HepG2 (cell line): ENCODE results near the gene WSB1. TPM values are rescaled to one million over a fixed set of nuclear protein-coding genes. Genes with fewer than 3 reads are reported as not detected.

Source experiments
- ATAC-seq: fragments of 200-7000 bp; cut with Tn5 transposase; 3 replicates; pipeline ENCODE4 v1.9.1; 2020; ENCODE audit warnings: mild to moderate bottlenecking, moderate library complexity
- BruUV-seq: library from RNA; stranded (reverse); fragments of 400-500 nt; replicated peaks from 2 replicates; lab custom pipeline; 2021; lab: Mats Ljungman, UMichigan
- CTCF ChIA-PET: fragments of 300-600 bp; formaldehyde crosslinking; extraction: SDS; loops from one replicate; lab custom pipeline; 2021; ENCODE audit warnings: low total read pairs, inconsistent platforms, low intra/inter-chr PET ratio; lab: Yijun Ruan, JAX
- POLR2A ChIA-PET: fragments of 350-600 bp; sonication (Branson Sonifier 250); formaldehyde crosslinking; loops from one replicate; lab custom pipeline; 2020; ENCODE audit warnings: antibody characterized with exemption, inconsistent platforms; lab: Yijun Ruan, JAX
- DNase-seq: peaks from one replicate; pipeline ENCODE4 v3.0.0-alpha.2; 2015; ENCODE audit warnings: low spot score
- FAIRE-seq: peaks from 3 replicates; lab custom pipeline; 2011; peaks lifted over from hg19 to GRCh38; lab: Jason Lieb, UNC
- H2AFZ ChIP-seq: one replicate; pipeline ENCODE4 v1.6.1; 2011; ENCODE audit warnings: low read length, inconsistent platforms
- H3K27ac ChIP-seq: fragments of 300-600 bp; 3 replicates; pipeline ENCODE4 v1.8.0; 2011; ENCODE audit warnings: mixed run types, mild to moderate bottlenecking, mixed read lengths, low read length, inconsistent platforms; ENCODE audit not compliant: insufficient read depth; ENCODE audit errors: extremely low read length
- H3K27me3 ChIP-seq, 2 experiments: fragments of 200-600 bp in 1 of 2; 2 replicates in 1 of 2; 3 replicates in 1 of 2; pipeline versions ENCODE4 v1.6.0 to v1.8.0; 2011; ENCODE audit warnings: low read length in 2 of 2, mild to moderate bottlenecking in 2 of 2, moderate library complexity in 2 of 2, inconsistent platforms in 1 of 2; ENCODE audit not compliant: insufficient read depth in 2 of 2, control insufficient read depth in 1 of 2
- H3K36me3 ChIP-seq, 2 experiments: fragments of 200-600 bp in 1 of 2; replicated peaks in 1 of 2; 2 replicates in 1 of 2; 3 replicates in 1 of 2; pipeline versions ENCODE4 v1.5.1 to v1.8.0; 2011; ENCODE audit warnings: low read length in 2 of 2, inconsistent platforms in 1 of 2; ENCODE audit not compliant: insufficient read depth in 2 of 2, control insufficient read depth in 1 of 2
- H3K4me1 ChIP-seq: 2 replicates; pipeline ENCODE4 v1.5.1; 2012; ENCODE audit warnings: low read length, inconsistent platforms; ENCODE audit not compliant: insufficient read depth
- H3K4me2 ChIP-seq: 2 replicates; pipeline ENCODE4 v1.6.0; 2011; ENCODE audit warnings: low read depth, low read length, inconsistent platforms
- H3K4me3 ChIP-seq, 3 experiments: fragments of 200-600 bp in 1 of 3; sonication (generic), shearing (Covaris generic) in 1 of 3; replicated peaks in 1 of 3; 2 replicates each; pipeline ENCODE4 v1.5.1; 2011 to 2016; ENCODE audit warnings: low read length in 3 of 3, inconsistent platforms in 2 of 3, low read depth in 2 of 3, mild to moderate bottlenecking in 2 of 3, control low read depth in 1 of 3, mixed read lengths in 1 of 3; ENCODE audit not compliant: insufficient read depth in 1 of 3
- H3K79me2 ChIP-seq: one replicate; pipeline ENCODE4 v1.6.1; 2011; ENCODE audit warnings: low read length, inconsistent platforms; ENCODE audit not compliant: insufficient read depth
- H3K9ac ChIP-seq: 2 replicates; pipeline ENCODE4 v1.6.0; 2011; ENCODE audit warnings: mild to moderate bottlenecking, low read depth, low read length, inconsistent platforms; ENCODE audit not compliant: insufficient read depth
- H3K9me3 ChIP-seq: 2 replicates; pipeline ENCODE4 v1.5.1; 2012; ENCODE audit warnings: mild to moderate bottlenecking, low read length
- H4K20me1 ChIP-seq: 2 replicates; pipeline ENCODE4 v1.6.0; 2011; ENCODE audit warnings: inconsistent platforms, mild to moderate bottlenecking, low read length, moderate library complexity; ENCODE audit not compliant: insufficient read depth
- CREB3 ChIP-seq: sonication (generic); formaldehyde crosslinking; IDR thresholded peaks from 2 replicates; pipeline ENCODE4 v1.5.0; 2020; ENCODE audit warnings: missing genetic modification reagents
- ETV5 ChIP-seq: IDR thresholded peaks from 2 replicates; pipeline ENCODE4 v1.6.1; 2018; ENCODE audit warnings: missing biosample characterization, missing genetic modification reagents, inconsistent platforms, borderline replicate concordance
- FOSL1 ChIP-seq: sonication (generic); formaldehyde crosslinking; IDR thresholded peaks from 2 replicates; pipeline ENCODE4 v1.9.0; 2021; ENCODE audit warnings: missing genetic modification reagents, borderline replicate concordance
- KLF13 ChIP-seq: sonication (generic); formaldehyde crosslinking; IDR thresholded peaks from 2 replicates; pipeline ENCODE4 v1.4.0; 2020; ENCODE audit warnings: mild to moderate bottlenecking, missing genetic modification reagents
- MEIS2 ChIP-seq: sonication (generic); formaldehyde crosslinking; IDR thresholded peaks from 2 replicates; pipeline ENCODE4 v1.9.0; 2021; ENCODE audit warnings: mild to moderate bottlenecking, missing genetic modification reagents
- MLXIP ChIP-seq: sonication (generic); formaldehyde crosslinking; IDR thresholded peaks from 2 replicates; pipeline ENCODE4 v1.9.0; 2021; ENCODE audit warnings: missing genetic modification reagents, borderline replicate concordance
- NKX3-1 ChIP-seq: sonication (generic); formaldehyde crosslinking; IDR thresholded peaks from 2 replicates; pipeline ENCODE4 v1.5.0; 2020; ENCODE audit warnings: missing genetic modification reagents
- NPAS2 ChIP-seq: sonication (generic); formaldehyde crosslinking; IDR thresholded peaks from 2 replicates; pipeline ENCODE4 v1.8.0; 2022; ENCODE audit warnings: mild to moderate bottlenecking, missing genetic modification reagents, borderline replicate concordance
- PRDM15 ChIP-seq: sonication (generic); formaldehyde crosslinking; IDR thresholded peaks from 2 replicates; pipeline ENCODE4 v1.4.0; 2020; ENCODE audit warnings: missing genetic modification reagents
- TAF1 ChIP-seq: sonication (generic); formaldehyde crosslinking; IDR thresholded peaks from 2 replicates; pipeline ENCODE4 v1.4.0; 2020; ENCODE audit warnings: missing genetic modification reagents
- TBL1XR1 ChIP-seq: fragments of 150-350 bp; IDR thresholded peaks from 2 replicates; pipeline ENCODE4 v1.6.1; 2014; ENCODE audit warnings: borderline replicate concordance, low read length; ENCODE audit not compliant: partially characterized antibody
- ZFYVE20 ChIP-seq: sonication (generic); formaldehyde crosslinking; IDR thresholded peaks from 2 replicates; pipeline ENCODE4 v1.8.0; 2023; ENCODE audit warnings: low read depth, mild to moderate bottlenecking, moderate library complexity, missing genetic modification reagents, borderline replicate concordance
- ZNF121 ChIP-seq: sonication (generic); formaldehyde crosslinking; IDR thresholded peaks from 2 replicates; pipeline ENCODE4 v1.5.0; 2020; ENCODE audit warnings: mild to moderate bottlenecking, missing genetic modification reagents
- ZNF550 ChIP-seq: sonication (generic); formaldehyde crosslinking; IDR thresholded peaks from 2 replicates; pipeline ENCODE4 v1.4.0; 2020; ENCODE audit warnings: mild to moderate bottlenecking, missing genetic modification reagents, borderline replicate concordance
- ZNF670 ChIP-seq: sonication (generic); formaldehyde crosslinking; IDR thresholded peaks from 2 replicates; pipeline ENCODE4 v1.8.0; 2022; ENCODE audit warnings: mild to moderate bottlenecking, missing genetic modification reagents, borderline replicate concordance
- WGBS: methylation state at CpG from one replicate; pipeline ENCODE4 v1.1.6; 2017; ENCODE audit warnings: low lambda C conversion rate; 5-methylcytosine and 5-hydroxymethylcytosine counted together
- in situ Hi-C: cut with HindIII; loops from 2 replicates; pipeline ENCODE4 v1.10.0; 2017; ENCODE audit warnings: low pct_unique_long_range_greater_than_20kb; ENCODE audit not compliant: extremely low pct_ligation_motif_present
- intact Hi-C: fragments of 100-400 bp; cut with micrococcal nuclease; formaldehyde crosslinking; loops from one replicate; pipeline ENCODE4 v1.10.0; 2022; ENCODE audit not compliant: unreplicated experiment
- polyA plus RNA-seq, 8 experiments: library from polyadenylated mRNA; depleted of rRNA in 3 of 8; stranded (reverse) in 7 of 8; unstranded in 1 of 8; fragments of >200 nt; fragmentation: Illumina TruSeq in 4 of 8; extraction: Trizol in 4 of 8; gene quantifications; 2 replicates each; pipeline versions ENCODE4 v1.2.1 to v1.2.3, GENCODE V29; 2011 to 2016; ENCODE audit warnings: low read depth in 4 of 8, missing spikeins in 1 of 8, mixed read lengths in 1 of 8; ENCODE audit not compliant: insufficient read depth in 1 of 8
- total RNA-seq, 5 experiments: library from RNA; depleted of rRNA; stranded (reverse); fragments of >200 nt; fragmentation: Illumina TruSeq; extraction: Trizol; gene quantifications; 2 replicates each; pipeline ENCODE4 v1.2.3, GENCODE V29; 2016; ENCODE audit warnings: low read depth in 1 of 5

Gene WSB1
- total and polyA plus RNA-seq, 2 of the 13 experiments (the other 11 are each of a cell fraction or from before 2014, with no cell fraction given), result 81.3 to 294 TPM

GRCh38 chr17:27268394-27269085, 25.4 kb upstream of the WSB1 start (continued):
- peak; percentile 57; the same call in 1 of the 2 replicates for TF ChIP-seq PRDM15

GRCh38 chr17:27269201-27269600, 24.7 kb upstream of the WSB1 start:
- ATAC-seq (no peak), FAIRE-seq (no peak), DNase-seq (no peak)
- no peak overlapping the region for H3K4me2 ChIP-seq
- 91% methylated on average over 1 of the region's 1 CpG for WGBS
- POLR2A ChIA-PET, result interaction anchor here (0.6 to 1.1 kb wide), 2 partner anchors 16 to 25 kb away, joined by 3 to 7 read pairs; no protein-coding TSS in a partner anchor
- H4K20me1 ChIP-seq, result no peaks in the 10 kb centered on the region
- H3K9ac ChIP-seq, result no peak overlapping the region
- no peak overlapping the region for H3K4me3 ChIP-seq
- peaks cover 46% of the 10 kb centered on the region for H3K4me1 ChIP-seq
- H3K79me2 ChIP-seq, result no peaks in the 10 kb centered on the region
- H3K27me3 ChIP-seq, result no peaks in the 10 kb centered on the region; a peak in 2 of 5 replicates
- CTCF ChIA-PET, result no interaction called here
- no peaks in the 10 kb centered on the region for H3K9me3 ChIP-seq
- no TSS peak for BruUV-seq
- in situ Hi-C loops, result no loop called here
- no peaks in the 10 kb centered on the region for H3K36me3 ChIP-seq
- no peak overlapping the region for H2AFZ ChIP-seq
- intact Hi-C loops, result no loop called here
- H3K27ac ChIP-seq, result no peak overlapping the region
- TF ChIP-seq FOSL1, result no peak
- no peak for TF ChIP-seq KLF13 (CRISPR knock-in tag)
- TF ChIP-seq MLXIP (CRISPR knock-in tag), result no peak
- no peak for TF ChIP-seq NPAS2 (CRISPR knock-in tag)
- no peak for TF ChIP-seq ETV5 (CRISPR knock-in tag)
- TF ChIP-seq MEIS2 (CRISPR knock-in tag), result no peak
- no peak for TF ChIP-seq CREB3
- no peak for TF ChIP-seq ZNF121 (CRISPR knock-in tag)
- no peak for TF ChIP-seq ZNF550 (CRISPR knock-in tag)
- TF ChIP-seq TBL1XR1, result no peak
- no peak for TF ChIP-seq ZFYVE20
- no peak for TF ChIP-seq TAF1 (CRISPR knock-in tag)
- no peak for TF ChIP-seq NKX3-1 (CRISPR knock-in tag)
- no peak for TF ChIP-seq ZNF670
